GM21717 (cell line): ENCODE measurements around the gene UNC93B1.
"Not testable (repeated sequence)": the region's sequence is repeated elsewhere in the genome, so short reads cannot be mapped to it uniquely, and the experiment has no call there.

Experiments used
- ATAC-seq: cut with Tn5 transposase; IDR thresholded peaks from one replicate; pipeline ENCODE4 v1.9.1; 2021; ENCODE audit warnings: mild to moderate bottlenecking, moderate library complexity; ENCODE audit not compliant: unreplicated experiment

Gene UNC93B1

DNA sequence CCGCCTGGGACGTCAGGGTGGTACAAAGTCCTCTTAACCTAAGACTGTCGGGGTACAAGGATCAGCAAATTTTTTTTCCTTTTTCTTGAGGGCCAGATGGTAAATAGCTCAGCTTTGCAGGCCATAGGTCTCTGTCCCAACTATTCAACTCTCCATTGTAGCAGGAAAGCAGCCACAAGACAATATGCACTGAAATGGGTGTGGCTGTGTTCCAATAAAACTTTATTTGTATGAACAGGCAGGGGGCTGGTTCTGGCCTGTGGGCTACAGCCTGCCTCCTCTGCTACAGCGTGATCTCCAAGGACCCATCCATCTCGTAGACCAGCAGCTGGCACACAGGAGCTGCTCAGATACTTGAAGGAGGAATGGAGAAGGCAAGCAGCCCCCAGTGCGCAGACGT lies 56.1 kb downstream of the UNC93B1 start:
- not testable (repeated sequence) for ATAC-seq

DNA sequence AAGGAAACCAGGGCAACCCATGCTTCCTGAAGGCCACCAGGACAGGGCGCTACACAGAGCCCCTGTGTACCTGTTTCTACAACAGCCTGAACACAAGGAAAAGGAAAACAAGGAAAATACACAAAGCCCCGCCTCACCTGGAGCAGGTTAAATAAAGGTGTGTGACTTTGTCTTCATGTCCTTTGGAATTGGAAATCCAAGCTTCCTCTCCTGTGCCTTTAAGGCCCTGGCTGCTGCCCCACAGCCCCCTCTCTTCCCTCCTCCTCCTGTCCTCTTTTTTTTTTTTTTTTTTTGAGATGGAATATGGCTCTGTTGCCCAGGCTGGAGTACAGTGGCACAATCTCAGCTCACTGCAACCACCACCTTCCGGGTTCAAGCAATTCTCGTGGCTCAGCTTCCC lies 57.5 kb downstream of the UNC93B1 start:
- ATAC-seq = not testable (repeated sequence)

DNA sequence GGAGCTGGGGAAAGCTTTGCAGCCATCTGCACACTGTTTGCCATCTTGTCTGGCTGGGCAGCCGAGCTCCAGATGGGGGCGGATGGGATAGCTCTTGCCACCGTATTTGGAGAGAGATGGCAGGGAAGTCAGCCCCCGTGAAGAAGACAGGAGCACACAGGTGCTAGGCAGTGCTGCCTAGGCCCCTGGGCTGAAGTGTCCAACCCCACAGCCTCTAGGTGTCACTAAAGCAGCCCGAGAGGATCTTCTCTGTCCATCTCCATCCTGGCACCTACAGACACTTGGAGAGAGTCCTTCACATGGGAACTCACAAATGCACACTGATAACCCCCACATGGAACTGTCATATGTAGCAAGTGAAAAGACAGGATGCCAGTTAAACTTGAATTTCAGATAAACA lies 60.5 kb downstream of the UNC93B1 start:
- not testable (repeated sequence) for ATAC-seq
